ENCODE results near the gene SUCLA2.
"Not testable (repeated sequence)": the region's sequence is repeated elsewhere in the genome, so short reads cannot be mapped to it uniquely, and the experiment has no call there.

The SUCLA2 gene

GRCh38 chr13:48001114-48001881 lies at the start of gene SUCLA2:
Gene SUCLA2, minus strand, starts transcription at chr13:48001273. Its CDS starts 4 bp downstream, at chr13:48001269.
- peak; percentile 82 for DNase-seq (ENCODE audit: low read depth)

GRCh38 chr13:48050550-48050949 lies 49.5 kb upstream of the SUCLA2 start:
- no peak for DNase-seq (ENCODE audit: low read depth)

DNA sequence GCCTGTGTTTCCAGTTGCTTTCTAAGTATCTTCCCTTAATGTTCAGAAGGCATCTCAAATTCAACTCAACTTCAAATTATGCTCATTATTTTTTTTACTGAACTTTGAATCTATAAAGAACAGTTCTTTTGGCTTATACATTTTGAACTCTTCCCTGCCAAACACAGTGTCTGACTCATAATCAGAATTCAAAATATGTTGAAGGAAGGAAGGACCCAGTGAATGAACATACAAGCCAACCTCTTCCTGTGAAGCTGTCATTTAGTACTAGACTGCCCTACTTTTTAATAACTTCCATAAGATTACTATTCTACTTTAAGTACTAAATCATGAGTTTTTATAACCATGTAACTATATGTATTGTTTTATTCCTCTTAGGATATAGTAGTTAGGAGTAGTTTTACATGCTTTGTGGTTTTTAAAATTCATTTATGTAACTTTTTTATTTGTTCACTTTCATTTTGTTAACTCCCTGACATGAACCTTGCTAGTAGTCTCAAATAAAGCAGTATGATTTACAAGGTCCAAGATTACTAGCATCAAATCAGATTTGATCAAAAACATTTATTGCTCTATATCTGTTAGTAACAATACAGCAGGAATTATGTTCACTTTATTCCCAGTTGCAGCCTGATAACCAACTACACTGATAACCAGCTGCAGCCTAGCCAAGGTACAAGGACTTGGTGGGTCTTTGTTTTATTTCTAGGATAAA lies 42.9 kb upstream of the SUCLA2 start:
- no peak for DNase-seq (ENCODE audit: low read depth)

GRCh38 chr13:48042894-48043293 lies 41.8 kb upstream of the SUCLA2 start:
- DNase-seq (ENCODE audit: low read depth) = no peak

DNA sequence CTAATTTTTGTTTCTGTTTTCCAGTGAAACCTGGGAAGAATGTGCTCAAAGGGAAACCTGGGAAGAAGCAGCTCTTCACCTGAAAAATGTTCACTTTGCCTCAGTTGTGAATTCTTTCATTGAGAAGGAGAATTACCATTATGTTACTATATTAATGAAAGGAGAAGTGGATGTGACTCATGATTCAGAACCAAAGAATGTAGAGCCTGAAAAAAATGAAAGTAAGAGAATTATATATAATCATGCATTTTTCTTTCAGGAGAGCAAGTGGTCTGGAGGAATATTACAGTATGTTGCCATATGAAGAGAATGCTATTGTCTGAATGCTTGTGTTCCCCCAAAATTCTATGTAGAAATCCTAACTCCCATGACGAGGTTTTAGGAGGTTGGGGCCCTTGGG lies 39.8 kb upstream of the SUCLA2 start:
- DNase-seq (ENCODE audit: low read depth) = no peak

DNA sequence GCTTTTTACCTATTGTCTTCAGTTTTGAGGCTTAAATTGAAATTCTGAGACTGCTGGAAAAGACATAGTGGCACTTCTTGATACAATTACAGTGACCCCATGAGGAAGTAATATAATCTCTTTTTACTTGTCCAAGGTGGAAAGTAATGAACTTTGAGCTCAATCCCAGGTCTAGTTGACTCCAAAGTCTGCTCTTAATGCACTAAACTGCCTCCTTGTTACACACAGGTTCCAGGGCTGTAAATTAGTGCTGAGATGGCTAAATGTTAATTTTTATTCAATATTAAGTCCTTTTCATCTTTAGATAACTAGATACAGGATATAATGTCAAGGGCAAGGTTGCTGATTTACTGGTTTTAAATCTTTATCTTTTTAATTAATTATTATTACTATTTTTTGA lies 39.0 kb upstream of the SUCLA2 start:
- no peak for DNase-seq (ENCODE audit: low read depth)

DNA sequence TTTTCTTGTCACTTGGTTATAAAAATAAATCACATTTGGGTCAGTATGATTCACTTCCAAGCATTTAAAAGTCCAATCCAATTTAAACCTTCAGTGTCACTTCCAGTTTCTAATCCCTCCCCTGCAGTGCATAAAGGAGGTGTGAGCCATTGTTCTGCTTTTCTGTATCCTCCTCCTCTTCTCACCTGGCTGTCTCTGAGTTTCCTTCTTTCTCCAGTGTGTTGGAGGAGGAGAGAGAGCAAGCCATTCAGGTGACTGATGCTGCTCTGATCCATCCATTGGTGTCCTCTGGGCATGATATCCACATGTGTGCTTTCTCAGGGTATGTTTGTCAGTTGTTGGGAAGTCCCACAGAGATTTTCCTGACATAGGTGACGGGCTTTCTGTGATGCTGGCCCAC lies 37.7 kb upstream of the SUCLA2 start:
- no peak for DNase-seq (ENCODE audit: low read depth)

DNA sequence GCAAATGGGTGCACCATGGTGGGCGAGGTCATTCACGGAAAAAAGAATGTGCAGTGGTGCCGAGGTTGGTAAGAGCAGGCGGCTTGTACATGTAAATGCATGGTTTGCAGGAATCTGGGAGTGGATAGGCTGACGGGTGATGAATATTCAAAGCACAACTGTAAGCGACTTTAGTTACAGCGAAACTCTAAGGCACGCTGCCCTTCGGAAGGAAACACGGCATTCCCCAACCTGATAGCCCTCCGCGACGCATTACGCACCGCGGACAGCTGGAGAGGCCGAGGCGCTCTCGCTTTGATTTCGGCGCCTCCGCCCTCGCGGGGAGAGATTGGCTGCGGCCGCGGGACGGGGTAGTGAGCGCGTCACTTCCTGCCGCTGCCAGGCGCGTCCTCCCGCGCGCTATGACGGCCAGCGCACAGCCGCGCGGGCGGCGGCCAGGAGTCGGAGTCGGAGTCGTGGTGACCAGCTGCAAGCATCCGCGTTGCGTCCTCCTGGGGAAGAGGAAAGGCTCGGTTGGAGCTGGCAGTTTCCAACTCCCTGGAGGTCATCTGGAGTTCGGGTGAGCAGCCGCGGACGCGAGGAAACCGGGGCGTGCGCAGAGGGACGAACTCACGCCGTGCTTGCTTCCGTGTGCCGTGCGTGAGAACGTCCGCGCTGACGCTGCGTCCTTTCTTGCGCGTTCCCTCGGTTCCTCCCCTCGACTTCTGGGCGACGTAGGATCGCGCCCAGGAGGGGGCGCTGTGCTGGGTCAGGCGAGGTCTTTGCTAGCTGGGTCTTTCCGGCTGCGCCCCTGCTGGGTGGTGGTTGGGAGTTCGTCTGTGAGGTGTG lies 36.5 kb upstream of the SUCLA2 start, which contains the start of gene NUDT15:
Gene NUDT15, plus strand, starts transcription at position 381 of the 828 bp plus-strand sequence. Its CDS starts 21 bp downstream, at position 402.
- DNase-seq (ENCODE audit: low read depth) = peak; percentile 89

DNA sequence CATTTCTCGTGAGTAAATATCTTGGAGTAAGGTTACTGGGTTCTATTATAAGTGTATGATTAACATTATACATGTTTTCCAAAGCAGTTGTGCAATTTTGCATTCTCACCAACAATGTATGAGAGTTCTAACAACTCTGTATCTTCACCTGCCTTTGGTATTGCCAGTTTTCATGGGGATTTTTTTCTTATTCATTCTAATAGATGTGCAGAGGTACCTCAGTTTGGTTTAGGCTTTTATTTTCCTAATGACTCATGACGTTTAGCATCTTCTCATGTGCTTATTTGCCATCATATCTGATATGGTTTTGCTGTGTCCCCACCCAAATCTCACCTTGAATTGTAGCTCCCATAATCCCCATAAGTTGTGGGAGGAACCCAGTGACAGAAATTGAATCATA lies 28.8 kb upstream of the SUCLA2 start:
- DNase-seq (ENCODE audit: low read depth) = no peak

DNA sequence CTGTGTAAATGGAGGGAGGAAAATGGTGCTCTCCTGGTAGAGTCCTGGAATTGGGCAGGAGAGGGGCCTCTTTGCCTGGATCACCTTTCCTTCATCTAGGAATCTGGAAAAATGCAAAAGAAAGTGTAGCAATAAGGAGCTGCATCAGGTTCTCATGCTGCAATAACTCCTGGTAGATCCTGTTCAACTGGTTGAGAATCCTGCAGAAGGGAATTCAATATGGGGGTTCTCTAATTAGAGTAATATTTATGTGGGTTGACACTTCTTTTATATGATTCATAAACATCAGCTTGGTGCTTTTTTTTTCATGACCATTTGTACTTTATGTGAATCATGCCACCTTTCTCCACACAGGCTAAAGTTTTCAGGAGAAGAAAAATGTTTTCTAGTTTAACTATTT lies 27.0 kb upstream of the SUCLA2 start:
- no peak for DNase-seq (ENCODE audit: low read depth)

DNA sequence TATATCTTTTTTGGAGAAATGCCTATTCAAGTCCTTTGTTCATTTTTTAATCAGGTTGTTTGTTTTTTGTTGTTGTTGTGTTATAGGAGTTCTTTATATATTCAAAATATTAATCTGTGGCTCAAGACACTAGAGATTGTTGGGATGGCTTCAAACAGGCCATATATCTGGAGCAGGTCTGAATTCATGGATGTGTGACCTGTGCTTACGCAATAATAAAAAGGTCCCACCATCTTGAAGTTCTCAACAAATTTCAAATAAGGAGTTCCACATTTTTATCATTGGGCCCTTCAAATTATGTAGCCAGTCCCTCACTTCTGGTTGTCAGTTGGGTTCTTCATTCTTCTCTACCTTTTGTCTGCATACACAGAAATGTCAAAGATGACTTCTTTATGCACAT lies 18.7 kb upstream of the SUCLA2 start:
- no peak for DNase-seq (ENCODE audit: low read depth)

DNA sequence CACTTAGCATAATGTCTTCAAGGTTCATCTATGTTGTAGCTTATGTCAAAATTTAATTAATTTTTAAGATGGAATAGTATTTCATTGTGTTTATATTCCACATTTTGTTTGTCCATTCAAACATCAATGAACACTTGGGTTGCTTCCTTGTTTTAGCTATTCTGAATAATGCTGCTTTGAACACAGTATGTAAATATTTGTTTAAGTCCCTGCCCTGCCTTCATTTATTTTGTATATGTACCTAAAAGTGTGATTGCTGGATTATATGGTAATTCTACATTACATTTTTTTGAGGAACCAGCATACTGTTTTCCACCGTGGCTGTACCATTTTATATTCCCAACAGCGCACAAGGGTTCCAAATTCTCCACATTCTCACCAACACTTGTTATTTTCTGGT lies 17.6 kb upstream of the SUCLA2 start:
- no peak for DNase-seq (ENCODE audit: low read depth)

DNA sequence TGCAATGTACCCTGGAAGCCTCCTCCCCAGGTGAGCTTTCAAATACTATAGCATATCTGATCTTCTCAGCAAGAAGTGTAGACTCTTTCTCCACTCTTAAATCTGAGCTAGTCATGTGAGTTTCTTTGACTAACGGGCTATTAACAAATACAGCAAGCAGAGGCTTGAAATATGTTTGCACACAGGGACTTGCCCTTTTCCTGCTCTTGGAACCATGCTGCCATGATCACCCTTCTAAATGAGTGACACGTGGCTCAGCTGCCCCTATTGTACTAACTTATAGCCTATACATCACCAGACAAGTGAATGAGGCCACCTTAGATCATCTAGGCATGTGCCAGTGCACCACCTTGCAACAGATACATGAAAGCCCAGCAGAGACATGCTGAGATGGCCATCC lies 13.3 kb upstream of the SUCLA2 start:
- no peak for DNase-seq (ENCODE audit: low read depth)

DNA sequence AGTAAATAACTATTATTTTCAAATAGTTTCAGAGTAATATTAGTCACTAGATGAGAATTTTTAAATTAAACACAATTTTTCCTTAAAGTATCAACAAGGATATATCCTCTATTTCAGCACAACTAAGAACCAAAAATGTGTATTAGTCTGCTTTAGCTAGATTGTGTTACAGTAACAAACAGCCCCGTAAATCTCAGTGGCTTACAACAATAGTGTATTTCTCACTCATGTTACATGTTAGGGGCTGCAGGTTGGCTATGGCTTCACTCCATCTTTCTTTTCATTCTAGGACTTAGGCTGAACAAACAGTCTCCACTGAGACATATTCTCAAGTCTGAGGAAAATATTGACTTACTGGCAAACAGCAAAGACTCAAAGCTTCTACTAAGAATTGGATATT lies 11.6 kb upstream of the SUCLA2 start:
- no peak for DNase-seq (ENCODE audit: low read depth)

GRCh38 chr13:48010698-48011097 lies 9.6 kb upstream of the SUCLA2 start:
- DNase-seq (ENCODE audit: low read depth) = no peak

- DNase-seq (ENCODE audit: low read depth) = no peak
Measured at GRCh38 chr13:48009284-48009683, 8.2 kb upstream of the SUCLA2 start.

DNA sequence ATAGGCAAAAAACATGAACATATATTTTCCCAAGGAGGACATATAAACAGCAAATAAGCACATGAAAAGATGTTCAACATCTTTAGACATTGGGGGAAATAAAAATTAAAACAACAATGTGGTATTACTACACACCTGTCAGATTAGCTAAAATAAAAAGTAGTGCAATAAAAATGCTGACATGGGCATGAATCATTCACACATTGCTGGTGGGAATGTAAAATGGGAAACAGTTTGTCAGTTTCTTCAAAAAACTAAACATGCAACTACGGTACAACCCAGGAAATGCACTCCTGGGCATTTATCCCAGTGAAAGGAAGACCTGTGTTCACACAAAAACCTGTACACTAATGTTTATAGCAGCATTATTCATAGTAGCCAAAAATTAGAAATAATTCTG lies 5.3 kb upstream of the SUCLA2 start:
- no peak for DNase-seq (ENCODE audit: low read depth)

DNA sequence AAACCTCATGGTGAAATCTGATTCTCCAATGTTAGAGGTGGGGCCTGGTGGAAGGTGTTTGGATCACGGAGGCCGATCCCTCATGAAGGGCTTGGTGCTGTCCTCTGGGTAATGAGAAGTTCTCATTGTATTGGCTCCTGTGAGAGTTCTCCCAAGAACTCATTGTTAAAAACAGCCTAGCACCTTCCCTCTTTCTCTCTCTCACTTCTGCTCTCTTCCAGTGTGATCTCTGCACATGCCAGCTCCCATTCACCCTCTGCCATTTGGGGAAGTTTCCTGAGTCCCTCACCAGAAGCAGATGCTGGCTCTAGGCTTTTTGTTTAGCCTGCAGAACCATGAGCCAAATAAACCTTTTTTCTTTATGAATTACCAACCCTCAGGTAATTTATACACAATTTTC lies 3.1 kb upstream of the SUCLA2 start:
- no peak for DNase-seq (ENCODE audit: low read depth)

GRCh38 chr13:48001999-48002398 lies 926 bp upstream of the SUCLA2 start:
- not testable (repeated sequence) for DNase-seq (ENCODE audit: low read depth)

DNA sequence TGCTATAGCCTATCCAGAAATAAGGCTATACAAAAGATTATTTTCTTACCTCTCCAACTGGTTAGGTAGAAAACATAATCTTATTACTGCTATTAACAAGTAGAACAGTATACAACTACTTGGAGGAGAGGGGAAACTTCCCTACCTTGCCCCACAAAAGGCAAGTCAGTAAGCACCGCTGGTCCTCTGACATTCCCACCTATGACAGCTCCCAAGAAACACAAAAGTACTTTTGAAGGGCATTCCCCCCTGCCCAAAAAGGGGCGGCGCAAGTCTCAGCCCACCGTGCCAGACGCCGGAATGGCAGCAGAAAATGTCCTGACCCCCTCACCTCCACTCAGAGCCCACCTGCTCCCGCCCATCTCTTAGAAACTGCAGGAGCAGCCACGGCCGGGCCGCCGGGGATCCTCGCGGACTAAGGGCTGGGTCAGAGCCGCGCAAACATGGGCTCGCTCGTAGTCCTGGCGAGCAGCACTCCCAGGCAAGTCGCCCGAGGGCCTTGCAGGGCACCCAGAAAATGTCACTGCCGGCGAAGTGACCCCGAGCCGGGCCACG lies 437 bp downstream of the SUCLA2 start:
- DNase-seq (ENCODE audit: low read depth) = no peak

DNA sequence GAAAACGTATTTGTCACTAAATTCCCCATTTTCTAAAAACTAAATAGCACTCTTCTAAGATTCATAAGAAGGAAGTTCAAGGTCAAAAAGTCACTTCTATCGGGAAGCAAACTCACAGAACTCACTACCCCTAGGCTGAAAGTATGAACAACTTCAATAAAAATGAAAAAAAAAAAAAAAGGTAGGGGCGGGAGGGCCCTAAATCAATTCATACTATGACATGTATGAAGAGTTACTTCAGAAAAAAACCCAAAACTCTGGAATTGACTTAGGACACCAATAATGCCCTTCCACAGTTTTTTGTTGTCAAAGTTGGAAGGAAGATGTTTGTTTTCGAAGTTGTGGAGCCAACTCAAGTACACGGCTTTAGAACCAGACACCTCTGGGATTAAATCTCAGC lies 1.1 kb downstream of the SUCLA2 start:
- DNase-seq (ENCODE audit: low read depth) = no peak

GRCh38 chr13:47997384-47997783 lies 3.7 kb downstream of the SUCLA2 start:
- DNase-seq (ENCODE audit: low read depth) = no peak

Data from stimulated activated CD8-positive, alpha-beta memory T cell treated with anti-CD3 and anti-CD28 coated beads, Interleukin-12 subunit alpha, Interleukin-12 subunit beta, amount 100 ng/mL, for 4 hours (primary cell).